GM06990 (cell line): Measurements from ENCODE around the gene MYO18A.
"Not testable (repeated sequence)": the region's sequence is repeated elsewhere in the genome, so short reads cannot be mapped to it uniquely, and the experiment has no call there.

ENCODE experiments used
- DNase-seq: peaks from one replicate; pipeline ENCODE4 v3.0.0-alpha.2; 2011; ENCODE audit not compliant: insufficient read length; ENCODE audit errors: extremely low read depth
- H3K27me3 ChIP-seq: replicated peaks from 2 replicates; pipeline ENCODE4 v1.6.0; 2011; ENCODE audit warnings: low read length; ENCODE audit not compliant: control insufficient read depth, insufficient read depth
- H3K36me3 ChIP-seq: 2 replicates; pipeline ENCODE4 v1.5.1; 2011; ENCODE audit warnings: low read length; ENCODE audit not compliant: control insufficient read depth, insufficient read depth
- H3K4me3 ChIP-seq: replicated peaks from 2 replicates; pipeline ENCODE4 v1.5.1; 2011; ENCODE audit warnings: low read depth, mild to moderate bottlenecking, control low read depth, low read length
- CTCF ChIP-seq: IDR thresholded peaks from 2 replicates; pipeline ENCODE4 v1.5.1; 2011; ENCODE audit warnings: low read length, control low read depth, mild to moderate bottlenecking, inconsistent platforms; ENCODE audit not compliant: insufficient read depth, poor library complexity, severe bottlenecking

Gene MYO18A

GRCh38 chr17:29172589-29172988 is 7.6 kb downstream of the MYO18A start:
- Histone ChIP-seq H3K36me3 (no peaks in the 10 kb centered on the region), H3K27me3 (no peaks in the 10 kb centered on the region), H3K4me3 (no peak overlapping the region)
- no peak for DNase-seq
- TF ChIP-seq CTCF = no peak

GRCh38 chr17:29170682-29171081 is 9.5 kb downstream of the MYO18A start:
- DNase-seq = no peak
- peaks cover under 1% of the 10 kb centered on the region; the same call in 1 of the 2 replicates for H3K36me3 ChIP-seq
- no peaks in the 10 kb centered on the region for H3K27me3 ChIP-seq
- no peak overlapping the region for H3K4me3 ChIP-seq
- TF ChIP-seq CTCF = no peak

GRCh38 chr17:29169806-29170591 is 10.2 kb downstream of the MYO18A start:
- Histone ChIP-seq H3K4me3 (no peak overlapping the region), H3K36me3 (peaks cover 3% of the 10 kb centered on the region; the same call in 1 of the 2 replicates), H3K27me3 (no peaks in the 10 kb centered on the region)
- no peak for DNase-seq
- TF ChIP-seq CTCF = no peak

GRCh38 chr17:29168759-29169126 is 11.5 kb downstream of the MYO18A start:
- H3K27me3 ChIP-seq, H3K4me3 ChIP-seq, H3K36me3 ChIP-seq, DNase-seq: not testable (repeated sequence)

- TF ChIP-seq CTCF = no peak
- Histone ChIP-seq H3K36me3 (peaks cover 3% of the 10 kb centered on the region), H3K27me3 (no peaks in the 10 kb centered on the region), H3K4me3 (no peak overlapping the region)
- DNase-seq = no peak
Measured at GRCh38 chr17:29168079-29168758, 12.0 kb downstream of the MYO18A start.

GRCh38 chr17:29167393-29168078 is 12.7 kb downstream of the MYO18A start:
- no peak for TF ChIP-seq CTCF
- DNase-seq = no peak
- no peak overlapping the region for H3K4me3 ChIP-seq
- H3K36me3 ChIP-seq = peaks cover 3% of the 10 kb centered on the region
- H3K27me3 ChIP-seq = no peaks in the 10 kb centered on the region
